GM21381 (cell line): Measurements from ENCODE around the gene LDHAL6B.

Experiments used
- ATAC-seq: cut with Tn5 transposase; IDR thresholded peaks from one replicate; pipeline ENCODE4 v1.9.1; 2021; ENCODE audit warnings: mild to moderate bottlenecking, moderate library complexity; ENCODE audit not compliant: unreplicated experiment

The LDHAL6B gene

DNA sequence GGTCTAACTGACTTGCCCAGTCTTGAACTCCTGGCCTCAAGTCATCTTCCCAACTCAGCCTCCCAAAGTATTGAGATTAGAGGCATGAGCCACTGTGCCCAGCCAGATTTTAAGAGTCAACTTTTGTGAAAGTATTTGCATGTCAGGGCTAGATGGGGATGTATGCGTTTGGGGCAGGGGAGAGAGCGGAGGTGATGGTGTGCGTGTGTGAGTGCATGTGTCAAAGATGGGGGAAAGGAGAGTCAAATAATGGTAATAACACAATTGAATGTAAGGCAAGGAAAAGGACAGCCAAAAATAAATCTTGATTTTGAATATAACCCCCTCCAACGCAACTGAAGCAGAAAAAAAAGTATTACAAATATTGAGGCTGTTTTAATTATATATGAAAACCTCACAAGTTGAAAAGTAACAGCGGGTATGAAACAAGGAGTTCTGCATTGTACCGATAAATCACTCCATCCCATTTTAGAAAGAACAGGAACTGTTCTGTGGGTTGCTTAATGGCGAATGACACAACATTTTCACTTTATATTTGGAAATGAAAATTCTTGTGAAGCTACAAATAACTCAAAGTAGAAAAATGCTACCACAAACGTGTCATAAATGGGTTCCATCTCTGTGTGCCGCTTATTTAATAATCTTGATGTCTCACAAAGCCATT is 29.9 kb upstream of the LDHAL6B start:
- no peak for ATAC-seq

GRCh38 chr15:59177317-59177660 is 29.4 kb upstream of the LDHAL6B start:
- no peak for ATAC-seq

DNA sequence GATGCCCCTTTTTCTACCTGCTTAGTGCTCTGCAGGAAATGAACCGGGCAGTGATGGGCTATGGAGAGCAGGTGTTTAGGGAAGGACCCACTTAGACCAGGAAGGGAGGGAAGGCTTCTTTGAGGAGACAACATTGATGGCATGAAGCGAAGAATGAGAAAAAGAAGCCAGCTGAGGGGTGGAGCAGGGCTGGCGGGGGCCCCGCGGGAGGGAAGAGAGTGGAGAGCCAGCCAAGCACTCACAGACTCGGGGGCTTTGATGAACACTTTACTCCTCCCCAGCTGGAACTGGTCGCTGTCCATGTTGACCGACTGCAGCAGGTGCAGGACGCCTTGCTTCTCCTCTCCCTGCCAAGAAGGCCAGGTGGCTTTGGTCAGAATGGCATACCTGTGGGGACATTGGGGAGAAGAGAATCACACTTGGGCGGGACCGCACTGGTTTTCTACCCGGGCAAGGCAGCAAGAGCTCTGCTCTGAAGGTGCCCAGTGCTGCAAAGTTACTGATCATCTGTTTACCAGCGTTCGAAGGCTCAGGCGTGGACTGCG is 28.4 kb upstream of the LDHAL6B start:
- no peak for ATAC-seq

GRCh38 chr15:59179717-59180116 is 26.9 kb upstream of the LDHAL6B start:
- no peak for ATAC-seq

- ATAC-seq = no peak
Observed at GRCh38 chr15:59180945-59181600, 25.6 kb upstream of the LDHAL6B start.

DNA sequence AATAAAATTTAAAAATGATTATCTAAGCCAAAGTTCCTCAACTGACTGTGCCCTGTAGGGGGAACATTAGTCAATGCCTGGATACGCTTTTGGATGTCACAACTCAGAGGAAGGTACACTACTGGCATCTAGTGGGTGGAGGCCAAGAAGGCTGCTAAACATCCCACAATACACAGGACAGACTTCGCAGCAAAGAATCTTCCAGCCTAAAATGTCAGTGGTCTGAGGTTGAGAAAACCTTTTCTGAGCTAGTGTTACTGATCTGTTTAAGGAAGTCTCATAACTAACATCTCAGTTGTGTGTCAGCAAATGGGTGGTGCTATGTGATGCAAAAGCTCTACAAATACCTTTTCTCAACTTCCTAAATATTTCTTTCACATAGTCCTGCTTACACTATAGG is 20.9 kb upstream of the LDHAL6B start:
- ATAC-seq = no peak

- ATAC-seq = no peak
Observed at GRCh38 chr15:59186501-59186900, 20.1 kb upstream of the LDHAL6B start.

- no peak for ATAC-seq
Observed at GRCh38 chr15:59189241-59189640, 17.4 kb upstream of the LDHAL6B start.

DNA sequence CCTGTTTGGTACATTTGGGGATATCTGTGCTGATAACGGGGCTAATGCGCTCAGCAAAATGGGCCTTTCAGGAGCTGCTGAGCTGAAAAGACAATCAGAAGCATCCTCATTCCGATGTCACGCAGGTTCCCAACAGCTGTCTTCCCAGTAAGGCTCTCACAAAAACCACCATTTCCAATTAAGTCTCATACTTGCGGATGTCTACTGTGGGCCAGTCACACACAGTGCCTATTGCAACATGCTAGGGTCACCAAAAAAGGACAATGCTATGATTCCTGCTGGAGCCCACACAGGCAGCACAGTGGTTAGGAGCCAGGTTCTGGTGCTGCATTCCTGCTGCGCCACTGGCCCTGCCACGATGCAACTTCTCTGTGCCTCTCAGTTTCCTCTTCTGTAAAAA is 16.4 kb upstream of the LDHAL6B start:
- ATAC-seq = no peak

- no peak for ATAC-seq
Observed at GRCh38 chr15:59191855-59192237, 14.8 kb upstream of the LDHAL6B start.

GRCh38 chr15:59194639-59195325 is 11.9 kb upstream of the LDHAL6B start:
- no peak for ATAC-seq

GRCh38 chr15:59196416-59196815 is 10.2 kb upstream of the LDHAL6B start:
- no peak for ATAC-seq

- ATAC-seq = no peak
Observed at GRCh38 chr15:59197454-59197853, 9.2 kb upstream of the LDHAL6B start.

DNA sequence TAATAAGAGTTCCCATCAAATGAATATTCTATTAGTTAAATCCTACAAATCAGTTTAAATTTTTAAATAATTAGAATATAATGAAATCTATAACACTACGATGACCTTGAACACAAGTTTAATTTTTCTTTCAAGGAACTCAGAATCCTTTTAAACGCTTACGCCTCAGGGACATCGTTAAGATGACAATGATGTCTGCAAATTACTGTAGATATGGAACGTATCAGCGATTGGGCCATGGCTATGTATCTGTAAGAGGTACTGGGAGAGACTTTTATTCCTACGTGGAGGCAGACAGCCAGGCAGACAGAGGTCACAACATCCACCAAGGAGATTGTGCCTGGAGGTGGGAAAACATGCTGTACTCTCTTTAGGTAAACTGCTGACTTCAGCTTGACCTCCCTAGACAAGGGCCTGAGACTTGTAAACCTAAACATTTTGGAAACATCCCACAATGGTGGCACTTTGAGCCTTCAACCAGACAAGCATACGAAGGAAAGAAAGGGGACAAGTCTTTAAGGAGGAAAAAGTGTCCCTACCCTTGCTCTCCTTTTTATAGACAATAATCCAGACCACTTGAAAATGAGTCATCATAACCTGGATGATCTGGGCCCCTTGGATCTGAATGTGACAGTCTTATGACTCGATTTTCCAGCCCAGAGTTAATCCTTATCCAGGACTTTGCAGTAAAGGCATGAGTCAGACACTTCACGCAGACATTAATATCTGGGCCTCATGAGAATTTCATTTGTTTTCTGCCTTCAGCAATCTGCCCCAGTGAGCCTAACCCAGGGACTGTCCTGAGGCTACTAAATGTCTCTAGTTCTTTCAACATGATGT is 6.8 kb upstream of the LDHAL6B start:
- ATAC-seq = no peak

DNA sequence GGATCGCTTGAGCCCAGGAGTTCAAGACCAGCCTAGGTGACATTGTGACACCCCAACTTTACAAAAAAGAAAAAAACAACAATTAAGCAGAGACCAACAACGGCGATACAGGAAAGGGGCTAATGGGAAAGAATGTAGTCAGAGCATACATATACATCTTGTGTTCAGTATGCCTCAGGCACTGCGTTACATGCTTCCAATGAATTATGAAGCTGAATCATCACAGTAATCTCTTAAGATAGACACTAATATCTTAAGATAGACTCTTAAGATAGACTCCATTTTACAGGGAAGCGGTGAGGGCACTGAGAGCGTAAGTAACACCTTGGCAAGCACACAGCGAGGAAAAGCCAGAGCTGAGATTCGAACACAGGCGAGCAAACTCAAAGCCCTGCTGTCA is 6.1 kb upstream of the LDHAL6B start:
- no peak for ATAC-seq

DNA sequence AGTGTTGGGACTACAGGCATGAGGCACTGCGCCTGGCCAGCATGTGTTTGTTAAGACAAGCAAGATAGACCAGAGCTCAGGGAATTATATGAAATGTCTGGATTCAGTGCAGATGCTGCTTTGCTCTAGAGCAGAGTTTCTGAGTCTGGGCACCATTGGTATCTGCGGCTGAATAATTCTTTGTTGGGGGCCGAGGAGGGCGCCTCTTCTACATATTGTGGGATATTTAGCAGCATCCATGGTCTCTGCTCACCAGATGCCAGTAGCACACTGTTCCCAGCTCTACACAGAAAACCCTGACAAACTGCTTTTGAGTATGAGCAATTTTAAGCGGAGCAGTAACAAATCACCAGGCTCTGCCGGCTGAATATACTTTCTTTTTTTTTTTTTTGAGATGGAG is 3.6 kb upstream of the LDHAL6B start:
- no peak for ATAC-seq

- ATAC-seq = no peak
Observed at GRCh38 chr15:59203657-59204056, 3.0 kb upstream of the LDHAL6B start.

DNA sequence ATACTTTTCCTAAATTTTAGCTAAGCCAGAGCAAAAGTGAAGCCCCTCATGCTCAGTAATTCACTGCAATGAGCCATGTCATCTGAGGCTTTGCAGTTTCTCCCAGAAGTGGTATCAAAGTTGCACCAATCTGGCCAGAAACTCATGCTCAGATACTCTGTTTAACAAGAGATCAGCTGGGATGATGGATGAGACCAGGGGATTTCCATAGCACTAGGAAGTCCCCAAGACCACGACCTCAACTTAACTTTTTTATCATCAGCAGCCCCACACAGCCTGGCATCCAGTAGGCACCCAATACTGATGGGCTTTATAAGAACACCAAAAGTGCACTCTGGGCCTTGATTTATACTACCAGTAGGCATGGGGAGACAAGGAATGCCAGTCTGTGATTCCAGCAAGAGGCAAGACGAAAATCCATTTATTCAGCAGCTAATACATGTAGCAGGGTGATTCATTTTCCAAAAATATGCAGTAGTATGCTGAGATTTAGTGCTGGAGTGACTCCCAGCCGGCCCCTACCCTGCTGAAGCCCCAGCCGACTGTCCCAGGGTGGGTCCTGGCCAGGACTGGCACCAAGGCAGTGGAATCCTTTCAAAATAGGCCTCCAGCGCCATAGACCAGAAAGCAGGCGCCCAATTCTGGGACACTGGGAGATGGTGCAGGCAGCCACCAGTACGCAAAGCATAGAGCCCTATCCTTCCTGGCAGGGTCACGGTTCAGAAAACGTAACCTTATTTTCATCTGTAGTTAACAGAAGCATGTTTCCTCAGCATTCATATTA is 612 bp upstream of the LDHAL6B start:
- no peak for ATAC-seq

GRCh38 chr15:59208613-59209249 is 2.1 kb downstream of the LDHAL6B start:
- ATAC-seq = no peak

- ATAC-seq = no peak
Observed at GRCh38 chr15:59210186-59210585, 3.5 kb downstream of the LDHAL6B start.
